CD4-positive, alpha-beta T cell treated with Interferon gamma for 1 hour (primary cell): Measurements from ENCODE around the gene CD19.
"Not testable (repeated sequence)": the region's sequence is repeated elsewhere in the genome, so short reads cannot be mapped to it uniquely, and the experiment has no call there.

ENCODE experiments used
- DNase-seq: peaks from one replicate; pipeline ENCODE4 v3.0.0-alpha.2; 2020

The CD19 gene

DNA sequence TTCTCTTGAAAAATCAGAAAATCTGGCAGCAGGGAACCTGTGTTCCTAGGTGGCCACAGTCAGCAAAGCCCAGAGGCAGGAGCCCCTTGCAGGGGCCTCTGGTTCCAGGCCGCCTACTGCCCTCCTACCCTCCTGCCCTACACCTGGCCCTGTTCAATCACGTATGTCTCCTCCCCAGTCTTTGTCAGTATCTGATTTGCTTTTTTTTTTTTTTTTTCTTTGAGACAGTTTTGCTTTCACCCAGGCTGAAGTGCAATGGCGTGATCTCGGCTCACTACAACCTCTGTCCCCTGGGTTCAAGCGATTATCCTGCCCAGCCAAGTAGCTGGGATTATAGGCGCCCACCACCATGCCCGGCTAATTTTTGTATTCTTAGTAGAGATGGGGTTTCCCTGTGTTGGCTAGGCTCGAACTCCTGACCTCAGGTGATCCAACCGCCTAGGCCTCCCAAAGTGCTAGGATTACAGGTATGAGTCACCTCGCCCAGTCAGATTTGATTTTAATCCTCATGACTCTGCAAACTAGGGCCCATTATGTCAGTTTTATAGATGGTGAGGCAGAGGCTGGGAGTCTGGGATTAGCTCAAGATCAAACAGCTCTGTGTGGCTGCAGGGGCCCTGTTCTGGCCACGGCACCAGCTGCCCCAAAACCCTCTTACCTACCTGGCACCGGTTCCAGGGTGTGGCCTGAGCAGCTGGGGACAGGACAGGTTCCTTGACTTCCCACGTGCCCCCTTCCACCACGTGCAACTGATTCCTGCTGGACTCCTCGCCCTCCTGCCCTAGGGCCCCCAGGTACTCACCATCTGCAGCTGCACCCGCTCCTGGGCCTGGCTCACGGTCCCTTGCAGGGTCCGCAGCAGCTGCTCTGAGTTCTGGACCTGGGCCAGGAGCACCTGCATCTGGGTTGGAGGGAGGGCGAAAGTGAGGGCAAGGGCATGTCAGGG lies 21.4 kb upstream of the CD19 start:
- DNase-seq, result no peak

DNA sequence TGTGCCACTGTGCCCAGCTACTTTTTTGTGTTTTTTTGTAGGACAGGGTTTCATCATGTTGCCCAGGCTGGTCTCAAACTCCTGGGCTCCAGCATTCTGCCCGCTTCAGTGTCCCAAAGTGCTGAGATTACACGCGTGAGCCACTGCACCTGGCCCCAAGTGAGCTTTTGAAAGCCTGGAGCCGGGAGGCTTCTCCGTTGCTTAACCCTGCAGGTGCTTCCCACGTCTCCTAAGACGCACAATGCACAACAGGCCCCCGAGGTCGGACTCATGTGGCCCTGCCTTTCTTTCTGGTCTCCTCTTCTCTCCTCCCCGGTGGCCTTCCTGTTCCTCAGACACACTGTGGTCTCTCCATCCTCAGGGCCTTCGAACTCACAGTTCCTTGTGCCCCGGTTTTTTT lies 19.2 kb upstream of the CD19 start:
- no peak for DNase-seq

DNA sequence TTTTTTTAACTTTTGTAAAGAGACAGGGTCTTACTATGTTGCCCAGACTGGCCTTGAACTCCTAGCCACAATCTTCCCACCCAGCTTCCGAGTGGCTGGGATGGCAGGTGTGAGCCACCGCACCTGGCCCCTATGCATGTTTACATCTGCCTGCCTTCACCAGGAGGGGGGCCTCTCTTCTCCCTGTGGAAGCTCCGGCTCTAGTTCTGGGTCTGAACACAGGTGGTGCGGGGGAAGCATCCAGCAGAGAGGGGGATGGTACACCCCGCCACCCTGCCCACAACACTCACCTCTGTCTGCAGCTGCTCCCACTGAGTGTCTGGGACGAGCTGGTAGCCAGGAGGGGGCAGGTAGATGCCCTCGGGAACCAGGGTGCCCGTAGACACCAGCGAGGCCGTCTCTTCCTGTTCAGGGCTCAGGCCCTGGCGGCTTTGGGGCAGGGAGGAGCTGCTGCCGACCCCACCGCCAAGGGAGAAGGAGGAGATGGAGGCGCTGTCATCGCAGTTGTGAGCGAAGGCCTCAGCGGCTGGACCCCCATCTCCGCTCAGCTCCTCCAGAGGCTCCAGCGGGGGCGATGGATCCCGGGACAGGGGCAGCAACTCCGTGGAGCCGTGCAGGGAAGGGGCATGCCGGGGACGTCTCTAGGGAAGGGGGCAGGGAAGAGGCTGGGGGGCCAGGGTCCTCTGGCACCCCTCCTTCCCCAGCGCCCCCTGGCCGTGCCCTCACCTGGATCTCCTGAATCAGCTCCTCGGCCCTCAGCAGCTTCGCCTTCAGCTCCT lies 17.6 kb upstream of the CD19 start:
- DNase-seq, result no peak

DNA sequence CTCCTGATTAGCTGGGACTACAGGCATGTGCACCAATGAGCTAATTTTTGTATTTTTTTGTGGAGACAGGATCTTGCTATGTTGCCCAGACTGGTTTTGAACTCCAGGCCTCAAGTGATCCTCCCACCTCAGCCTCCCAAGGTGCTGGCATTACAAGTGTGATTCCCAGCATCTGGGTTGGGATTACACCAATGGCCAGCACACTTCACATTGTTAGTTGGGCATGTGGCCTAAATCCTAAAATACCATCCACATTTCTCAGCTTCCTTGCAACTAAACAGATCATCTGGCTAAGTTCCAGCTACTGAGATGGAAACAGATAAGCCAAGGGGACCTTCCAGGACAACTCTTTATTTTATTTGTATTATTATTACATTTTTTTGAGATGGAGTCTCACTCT lies 16.6 kb upstream of the CD19 start:
- no peak for DNase-seq

DNA sequence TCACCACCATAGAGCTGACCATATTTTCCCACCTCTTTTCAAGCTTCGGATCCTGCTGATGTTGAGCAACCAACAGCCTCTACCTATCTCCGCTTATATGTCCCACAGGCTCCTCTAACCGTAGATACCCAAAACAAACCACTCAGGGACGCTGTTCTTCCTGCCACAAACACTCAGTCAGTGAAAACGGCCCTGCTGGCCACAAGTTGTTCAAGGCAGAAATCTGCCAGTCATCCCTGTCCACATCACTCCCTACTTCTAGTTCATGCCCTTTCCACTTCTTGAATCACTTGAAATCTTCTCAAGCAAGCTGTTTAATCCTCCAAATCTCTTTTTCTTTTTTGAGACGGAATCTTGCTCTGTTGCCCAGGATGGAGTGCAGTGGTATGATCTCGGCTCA lies 14.7 kb upstream of the CD19 start:
- no peak for DNase-seq

DNA sequence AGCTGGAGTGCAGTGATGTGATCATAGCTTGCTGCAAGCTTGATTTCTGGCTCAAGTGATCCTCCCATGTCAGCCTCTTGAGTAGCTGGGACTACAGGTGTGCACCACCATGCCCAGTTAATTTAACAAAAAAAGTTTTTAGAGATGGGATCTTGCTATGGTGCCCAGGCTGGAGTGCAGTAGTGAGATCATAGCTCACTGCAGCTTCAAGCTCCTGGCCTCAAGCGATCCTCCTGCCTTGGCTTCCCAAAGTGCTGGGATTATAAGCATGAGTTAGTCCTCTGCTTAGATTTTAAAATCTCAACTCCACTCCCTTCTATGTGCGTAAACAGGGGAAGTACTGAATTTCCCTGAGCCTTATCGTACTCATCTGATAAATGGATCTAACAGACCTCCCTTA lies 13.1 kb upstream of the CD19 start:
- no peak for DNase-seq

DNA sequence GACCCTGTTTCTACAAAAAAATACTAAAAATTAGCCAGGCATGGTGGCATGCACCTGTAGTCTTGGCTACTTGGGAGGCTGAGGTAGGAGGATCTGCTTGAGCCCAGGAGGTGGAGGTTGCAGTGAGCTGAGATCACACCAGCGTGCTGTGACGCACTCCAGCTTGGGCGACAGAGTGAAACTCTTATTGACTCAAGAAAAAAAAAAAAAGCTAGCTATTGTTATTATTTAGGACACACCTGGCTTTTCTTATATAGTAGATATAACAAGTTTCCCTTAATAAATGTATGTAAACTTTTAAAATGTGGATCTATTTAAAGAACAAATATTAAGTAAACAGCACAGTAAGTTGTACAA lies 8.6 kb upstream of the CD19 start:
- no peak for DNase-seq

DNA sequence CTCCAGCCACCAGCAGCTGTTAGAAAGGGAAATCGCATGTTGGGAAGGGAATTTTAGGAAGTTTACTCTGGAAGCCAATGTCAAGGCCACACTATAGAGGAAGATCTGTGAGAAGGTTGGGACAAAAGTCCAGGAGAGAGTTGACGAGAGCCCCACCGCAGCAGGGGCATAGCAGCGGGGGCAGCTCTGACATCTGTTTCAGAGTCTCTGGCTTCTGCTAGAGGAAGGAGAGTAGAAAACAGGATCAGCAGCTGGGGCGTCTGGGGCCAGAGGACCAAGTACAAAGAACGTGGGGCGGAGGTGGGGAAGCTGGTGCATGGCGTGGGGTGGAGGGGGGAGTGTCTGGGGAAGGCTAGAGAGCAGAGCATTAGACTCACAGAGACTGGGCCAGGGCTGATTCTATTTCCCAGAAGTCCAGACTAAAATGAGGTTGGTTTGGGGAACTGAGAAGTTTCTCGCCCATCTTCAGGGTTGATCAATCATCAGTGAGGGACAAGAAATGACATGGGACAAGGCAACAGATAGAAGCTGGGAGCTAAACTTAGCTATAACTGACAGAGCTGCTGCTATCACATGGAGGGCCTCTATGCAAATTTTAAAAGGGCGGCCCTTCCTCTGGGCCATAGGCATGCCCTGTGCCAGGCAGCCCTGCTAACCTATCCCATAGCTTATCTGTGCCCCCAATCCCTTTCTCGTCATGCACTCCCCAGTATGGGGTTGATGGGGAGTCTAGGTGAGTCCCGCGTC lies 7.9 kb upstream of the CD19 start:
- DNase-seq, result peak; percentile 66

DNA sequence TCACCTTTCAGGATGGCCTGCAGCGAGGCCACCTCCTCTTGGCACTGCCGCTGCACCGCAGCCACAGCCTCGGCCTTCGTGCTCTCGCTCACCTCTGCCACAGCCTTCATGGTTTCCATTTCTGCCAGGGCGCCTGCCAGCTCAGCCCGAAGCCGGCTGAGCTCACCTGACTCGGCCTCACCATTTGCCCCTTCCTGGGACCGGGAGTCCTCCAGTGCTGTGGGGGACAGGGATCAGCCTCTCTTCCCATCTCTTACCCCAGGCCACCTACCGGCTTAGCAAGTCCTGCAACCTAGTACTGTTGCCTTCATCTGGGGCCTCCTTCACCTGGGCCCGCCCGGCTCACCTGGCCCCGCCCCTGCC lies 7.4 kb upstream of the CD19 start:
- no peak for DNase-seq

DNA sequence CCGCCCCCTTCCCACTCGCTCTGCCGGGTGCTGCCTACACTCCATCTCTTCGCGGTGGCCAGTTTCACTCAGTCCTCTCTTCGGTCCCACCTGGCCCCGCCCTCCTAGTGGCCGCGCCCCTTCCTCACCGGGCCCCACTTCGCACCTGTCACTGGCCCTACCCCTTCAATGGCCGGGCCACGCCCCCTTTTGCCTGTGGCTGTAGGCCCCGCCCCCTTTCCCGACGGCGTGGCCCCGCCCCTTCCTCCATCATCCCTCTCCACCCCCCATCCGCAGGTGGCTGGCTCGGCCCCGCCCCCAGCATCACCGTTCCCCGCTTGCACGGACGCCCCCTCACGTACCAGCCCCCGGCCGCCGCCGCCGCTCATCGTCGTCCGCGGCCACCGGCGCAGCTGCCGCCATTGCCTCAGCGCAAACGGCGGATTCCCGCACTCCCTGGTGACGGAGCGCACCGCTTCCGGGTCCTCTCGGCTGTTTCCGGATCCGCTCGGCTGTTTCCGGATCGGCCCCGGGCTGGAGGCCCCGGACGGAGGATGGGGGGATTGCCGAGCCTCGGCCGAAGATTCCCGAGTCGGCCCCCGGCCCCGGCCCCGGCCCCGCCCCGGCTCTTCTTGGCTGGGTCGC lies 6.9 kb upstream of the CD19 start, which contains the start of gene RABEP2:
Gene RABEP2, minus strand, starts transcription at position 477 of the 624 bp plus-strand sequence. Its CDS starts 75 bp downstream, at position 402.
- peak; percentile 94 for DNase-seq

DNA sequence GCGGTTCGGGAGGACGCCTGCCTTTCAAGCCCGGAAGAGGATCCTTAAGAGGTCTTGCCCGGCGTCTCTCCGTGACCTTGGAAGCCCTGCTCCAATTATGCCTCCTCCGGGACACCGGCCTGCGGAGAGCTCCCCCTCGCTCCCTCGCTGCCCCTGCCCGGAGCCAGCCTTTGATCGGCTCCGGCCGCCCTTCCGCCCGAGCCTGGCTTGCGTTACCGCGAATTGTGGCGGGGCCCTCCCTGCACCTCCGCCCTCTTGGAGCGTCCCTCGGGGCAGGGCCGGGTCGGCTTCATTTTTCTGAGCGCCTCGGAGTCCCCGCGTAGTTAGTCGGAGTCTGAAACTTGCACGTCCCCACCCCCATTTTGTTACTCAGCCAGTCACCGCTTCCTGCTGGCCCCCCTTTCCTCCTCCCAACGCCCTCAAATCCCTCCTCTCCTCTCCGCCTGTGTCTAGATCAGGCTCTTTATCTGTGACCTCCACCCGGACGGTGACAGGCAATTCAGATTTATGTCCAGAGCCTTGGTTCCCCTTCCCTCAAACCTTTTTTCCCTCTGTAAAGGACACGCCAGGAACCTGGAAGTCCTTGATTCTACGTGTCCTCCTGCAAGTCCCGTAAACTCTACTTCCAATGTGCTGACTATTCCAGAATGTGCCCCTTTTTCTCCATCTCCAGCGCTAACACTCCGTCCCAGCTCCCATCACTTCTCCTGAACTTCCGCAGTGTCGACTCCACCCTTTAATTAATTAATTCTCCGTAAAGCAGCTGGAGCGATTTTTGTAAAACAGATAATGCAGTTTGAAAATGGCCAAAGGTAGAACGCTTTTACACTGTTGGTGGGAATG lies 6.2 kb upstream of the CD19 start:
- DNase-seq, result peak; percentile 83

DNA sequence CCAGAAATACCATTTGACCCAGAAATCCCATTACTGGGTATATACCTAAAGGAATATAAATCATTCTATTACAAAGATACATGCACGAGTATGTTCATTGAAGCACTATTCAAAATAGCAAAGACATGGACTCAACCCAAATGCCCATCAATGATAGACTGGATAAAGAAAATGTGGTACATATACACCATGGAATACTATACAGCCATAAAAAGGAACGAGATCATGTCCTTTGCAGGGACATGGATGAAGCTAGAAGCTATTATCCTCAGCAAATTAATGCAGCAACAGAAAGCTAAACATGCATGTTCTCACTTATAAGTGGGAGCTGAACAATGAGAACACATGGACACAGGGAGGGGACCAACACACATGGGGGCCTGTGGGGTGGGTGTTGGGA lies 5.5 kb upstream of the CD19 start:
- not testable (repeated sequence) for DNase-seq

DNA sequence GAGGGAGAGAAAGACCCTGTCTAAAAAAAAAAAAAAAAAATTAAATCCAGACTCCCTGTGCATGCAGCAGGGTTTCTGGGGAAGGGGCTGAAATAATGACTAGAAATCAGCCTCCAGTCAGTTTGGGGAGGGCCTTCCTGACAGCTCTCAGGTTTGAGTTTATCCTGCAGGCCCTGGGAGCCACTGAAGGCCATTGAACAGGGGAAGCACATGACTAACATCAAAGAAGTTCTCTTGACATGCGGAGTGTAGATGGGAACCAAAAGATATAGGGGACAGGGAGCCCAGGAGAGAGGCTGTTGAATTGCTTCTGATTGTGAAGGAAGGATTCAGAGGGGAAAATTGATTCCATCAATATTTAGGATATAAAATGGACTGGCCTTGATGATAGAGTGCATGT lies 4.0 kb upstream of the CD19 start:
- DNase-seq, result no peak

DNA sequence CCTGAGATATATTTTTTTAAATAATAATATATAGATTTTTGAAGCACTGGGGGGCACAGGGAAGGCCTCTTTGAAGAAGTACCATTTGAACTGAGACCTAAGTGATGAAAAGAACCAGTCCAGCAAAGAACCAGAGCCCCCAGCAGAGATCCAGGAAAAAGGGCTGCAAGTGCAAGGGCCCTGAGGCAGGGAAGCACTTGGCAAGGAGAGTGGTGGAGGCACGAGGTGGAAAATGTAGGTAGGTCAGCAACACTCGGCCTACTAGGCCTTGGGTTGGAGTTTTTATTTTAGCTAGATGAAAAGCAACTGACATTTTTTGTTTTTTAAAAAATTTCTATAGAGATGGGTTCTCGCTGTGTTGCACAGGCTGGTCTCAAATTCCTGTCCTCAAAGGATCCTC lies 1.6 kb upstream of the CD19 start:
- no peak for DNase-seq

DNA sequence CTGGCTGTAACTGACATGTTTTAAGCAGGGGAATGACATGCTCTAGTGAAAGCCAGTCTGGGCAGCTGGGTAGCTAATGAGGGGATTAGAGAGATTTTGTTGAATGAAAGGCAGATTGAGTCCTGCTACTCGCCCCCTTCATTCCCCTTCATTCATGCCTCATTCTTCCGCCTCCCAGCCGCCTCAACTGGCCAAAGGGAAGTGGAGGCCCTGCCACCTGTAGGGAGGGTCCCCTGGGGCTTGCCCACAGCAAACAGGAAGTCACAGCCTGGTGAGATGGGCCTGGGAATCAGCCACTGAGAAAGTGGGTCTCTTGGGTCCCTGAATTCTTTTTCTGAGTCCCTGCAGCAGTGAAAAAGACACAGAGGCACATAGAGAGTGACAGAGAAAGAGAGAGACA lies 1.1 kb upstream of the CD19 start:
- peak; percentile 53 for DNase-seq

DNA sequence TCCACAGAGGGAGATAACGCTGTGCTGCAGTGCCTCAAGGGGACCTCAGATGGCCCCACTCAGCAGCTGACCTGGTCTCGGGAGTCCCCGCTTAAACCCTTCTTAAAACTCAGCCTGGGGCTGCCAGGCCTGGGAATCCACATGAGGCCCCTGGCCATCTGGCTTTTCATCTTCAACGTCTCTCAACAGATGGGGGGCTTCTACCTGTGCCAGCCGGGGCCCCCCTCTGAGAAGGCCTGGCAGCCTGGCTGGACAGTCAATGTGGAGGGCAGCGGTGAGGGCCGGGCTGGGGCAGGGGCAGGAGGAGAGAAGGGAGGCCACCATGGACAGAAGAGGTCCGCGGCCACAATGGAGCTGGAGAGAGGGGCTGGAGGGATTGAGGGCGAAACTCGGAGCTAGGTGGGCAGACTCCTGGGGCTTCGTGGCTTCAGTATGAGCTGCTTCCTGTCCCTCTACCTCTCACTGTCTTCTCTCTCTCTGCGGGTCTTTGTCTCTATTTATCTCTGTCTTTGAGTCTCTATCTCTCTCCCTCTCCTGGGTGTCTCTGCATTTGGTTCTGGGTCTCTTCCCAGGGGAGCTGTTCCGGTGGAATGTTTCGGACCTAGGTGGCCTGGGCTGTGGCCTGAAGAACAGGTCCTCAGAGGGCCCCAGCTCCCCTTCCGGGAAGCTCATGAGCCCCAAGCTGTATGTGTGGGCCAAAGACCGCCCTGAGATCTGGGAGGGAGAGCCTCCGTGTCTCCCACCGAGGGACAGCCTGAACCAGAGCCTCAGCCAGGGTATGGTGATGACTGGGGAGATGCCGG lies 769 bp downstream of the CD19 start:
- no peak for DNase-seq

DNA sequence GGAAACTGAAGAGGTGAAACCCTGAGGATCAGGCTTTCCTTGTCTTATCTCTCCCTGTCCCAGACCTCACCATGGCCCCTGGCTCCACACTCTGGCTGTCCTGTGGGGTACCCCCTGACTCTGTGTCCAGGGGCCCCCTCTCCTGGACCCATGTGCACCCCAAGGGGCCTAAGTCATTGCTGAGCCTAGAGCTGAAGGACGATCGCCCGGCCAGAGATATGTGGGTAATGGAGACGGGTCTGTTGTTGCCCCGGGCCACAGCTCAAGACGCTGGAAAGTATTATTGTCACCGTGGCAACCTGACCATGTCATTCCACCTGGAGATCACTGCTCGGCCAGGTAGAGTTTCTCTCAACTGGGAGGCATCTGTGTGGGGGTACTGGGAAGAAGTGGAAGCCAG lies 1.4 kb downstream of the CD19 start:
- DNase-seq, result no peak

DNA sequence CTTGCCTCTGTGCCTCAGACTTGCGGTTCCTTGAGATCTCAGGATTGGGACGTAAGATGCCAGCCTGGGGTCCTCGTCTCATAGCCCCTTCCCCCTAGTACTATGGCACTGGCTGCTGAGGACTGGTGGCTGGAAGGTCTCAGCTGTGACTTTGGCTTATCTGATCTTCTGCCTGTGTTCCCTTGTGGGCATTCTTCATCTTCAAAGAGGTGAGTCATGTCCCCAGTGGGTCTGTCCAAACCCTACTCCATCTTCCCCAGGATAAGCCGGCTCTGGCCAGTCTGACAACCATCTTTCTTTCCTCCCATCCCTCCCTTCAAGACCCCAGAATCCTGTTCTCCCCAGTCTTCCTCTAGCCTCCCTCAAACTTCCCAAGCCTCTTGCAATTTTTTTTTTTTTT lies 3.6 kb downstream of the CD19 start:
- DNase-seq, result no peak

DNA sequence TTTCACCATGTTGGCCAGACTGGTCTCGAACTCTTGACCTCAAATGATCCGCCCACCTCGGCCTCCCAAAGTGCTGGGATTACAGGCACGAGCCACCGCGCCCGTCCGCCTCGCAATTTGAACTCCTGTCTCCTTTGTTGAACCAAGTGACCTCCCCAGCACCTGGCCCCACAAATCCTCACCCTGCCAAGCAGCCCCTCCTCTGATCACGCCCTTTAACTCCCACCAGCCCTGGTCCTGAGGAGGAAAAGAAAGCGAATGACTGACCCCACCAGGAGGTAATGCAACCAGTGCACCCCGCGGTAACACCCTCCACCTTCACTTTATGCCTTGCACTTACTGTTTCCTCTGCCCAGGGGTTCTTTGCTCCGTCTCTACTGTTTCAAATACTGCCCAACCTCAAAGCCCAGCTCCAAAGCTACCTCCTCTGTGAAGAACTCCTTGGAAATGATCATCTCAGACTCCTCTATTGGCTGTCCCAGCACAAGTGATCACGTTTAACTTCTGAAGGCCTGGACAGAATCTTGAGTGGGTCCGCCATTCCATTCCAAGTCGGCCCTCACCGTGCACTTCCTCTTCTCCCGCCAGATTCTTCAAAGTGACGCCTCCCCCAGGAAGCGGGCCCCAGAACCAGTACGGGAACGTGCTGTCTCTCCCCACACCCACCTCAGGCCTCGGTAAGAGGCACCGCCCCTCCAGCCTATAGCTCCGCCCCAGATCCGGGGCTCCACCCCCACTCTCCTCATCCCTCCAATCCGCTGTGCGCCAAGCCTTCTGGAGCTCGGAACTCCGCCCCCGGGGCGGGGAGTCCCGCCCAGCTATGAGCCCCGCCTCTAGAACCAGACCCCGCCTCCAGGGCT lies 4.4 kb downstream of the CD19 start:
- peak; percentile 88 for DNase-seq

DNA sequence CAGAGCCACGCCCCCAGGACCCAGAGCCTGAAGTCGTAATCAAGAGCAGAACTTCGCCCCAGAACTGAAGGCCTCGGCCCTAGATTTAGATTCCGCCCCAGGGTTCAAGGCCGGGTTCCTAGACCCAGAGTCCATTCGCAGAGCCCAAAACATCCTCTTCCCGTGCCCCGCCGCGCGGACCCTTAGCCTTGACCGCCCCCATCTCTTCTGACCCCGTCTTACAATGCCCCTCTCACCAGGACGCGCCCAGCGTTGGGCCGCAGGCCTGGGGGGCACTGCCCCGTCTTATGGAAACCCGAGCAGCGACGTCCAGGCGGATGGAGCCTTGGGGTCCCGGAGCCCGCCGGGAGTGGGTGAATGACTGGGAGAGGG lies 5.0 kb downstream of the CD19 start:
- DNase-seq, result no peak
